GM13976 (cell line): ENCODE data around the gene GCLM.

ENCODE experiments used
- DNase-seq: peaks from one replicate; pipeline ENCODE4 v3.0.0; 2012; ENCODE audit warnings: low spot score
- in situ Hi-C: fragments of 300-500 bp; cut with MboI; formaldehyde crosslinking; loops from one replicate; pipeline ENCODE4 v1.12.0; 2022; ENCODE audit warnings: low sequenced_read_pairs, mixed read lengths, inconsistent platforms; ENCODE audit not compliant: unreplicated experiment
- TF ChIP-seq, protein P1 (sequence below): IDR thresholded peaks from 2 replicates; pipeline ENCODE4 v1.5.1; 2012; ENCODE audit warnings: borderline replicate concordance, mild to moderate bottlenecking; ENCODE audit not compliant: insufficient read depth; ENCODE audit errors: extremely low read depth, missing control alignments, control extremely low read depth

Gene GCLM

DNA sequence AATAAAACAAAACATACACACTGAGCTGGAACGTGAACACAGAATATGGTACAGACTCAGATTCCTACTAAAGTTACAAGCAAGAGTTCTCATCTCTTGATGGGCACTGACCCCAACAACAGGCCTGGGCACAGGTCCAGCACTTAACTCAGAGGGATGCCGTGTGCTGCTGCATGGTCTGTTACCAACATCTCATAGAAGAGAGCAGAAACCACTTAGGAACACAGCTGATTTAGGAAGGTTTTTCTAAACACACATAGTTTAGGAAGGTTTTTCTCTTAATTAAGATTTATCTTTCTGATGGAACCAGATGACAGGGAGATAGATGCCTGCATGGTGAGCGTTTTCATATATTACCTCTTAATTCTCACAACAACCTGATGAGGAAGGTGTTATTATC lies 1.5 kb downstream of the GCLM start:
- no peak for DNase-seq
- in situ Hi-C loops: no loop called here
- TF ChIP-seq, protein P1, sequence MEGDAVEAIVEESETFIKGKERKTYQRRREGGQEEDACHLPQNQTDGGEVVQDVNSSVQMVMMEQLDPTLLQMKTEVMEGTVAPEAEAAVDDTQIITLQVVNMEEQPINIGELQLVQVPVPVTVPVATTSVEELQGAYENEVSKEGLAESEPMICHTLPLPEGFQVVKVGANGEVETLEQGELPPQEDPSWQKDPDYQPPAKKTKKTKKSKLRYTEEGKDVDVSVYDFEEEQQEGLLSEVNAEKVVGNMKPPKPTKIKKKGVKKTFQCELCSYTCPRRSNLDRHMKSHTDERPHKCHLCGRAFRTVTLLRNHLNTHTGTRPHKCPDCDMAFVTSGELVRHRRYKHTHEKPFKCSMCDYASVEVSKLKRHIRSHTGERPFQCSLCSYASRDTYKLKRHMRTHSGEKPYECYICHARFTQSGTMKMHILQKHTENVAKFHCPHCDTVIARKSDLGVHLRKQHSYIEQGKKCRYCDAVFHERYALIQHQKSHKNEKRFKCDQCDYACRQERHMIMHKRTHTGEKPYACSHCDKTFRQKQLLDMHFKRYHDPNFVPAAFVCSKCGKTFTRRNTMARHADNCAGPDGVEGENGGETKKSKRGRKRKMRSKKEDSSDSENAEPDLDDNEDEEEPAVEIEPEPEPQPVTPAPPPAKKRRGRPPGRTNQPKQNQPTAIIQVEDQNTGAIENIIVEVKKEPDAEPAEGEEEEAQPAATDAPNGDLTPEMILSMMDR: no peak

DNA sequence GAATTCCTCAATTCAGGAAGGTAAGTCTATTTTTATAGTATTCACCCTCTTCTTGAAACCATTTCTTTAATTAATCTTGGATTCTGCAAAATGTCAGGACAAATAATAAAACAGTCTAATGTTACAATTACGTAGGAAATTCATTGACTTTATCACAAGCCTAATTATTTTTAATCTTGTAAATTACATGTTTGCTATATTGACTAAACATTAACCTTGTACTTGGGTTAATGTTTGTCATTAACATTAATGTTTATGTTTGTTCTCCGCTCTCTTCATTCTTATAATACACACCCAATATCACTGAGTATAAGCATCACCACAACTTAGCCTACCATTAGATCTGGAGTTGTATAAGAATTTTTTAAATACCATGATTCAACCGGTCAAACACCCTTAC lies 2.8 kb downstream of the GCLM start:
- DNase-seq: no peak
- in situ Hi-C loops: no loop called here
- TF ChIP-seq, protein P1: no peak

DNA sequence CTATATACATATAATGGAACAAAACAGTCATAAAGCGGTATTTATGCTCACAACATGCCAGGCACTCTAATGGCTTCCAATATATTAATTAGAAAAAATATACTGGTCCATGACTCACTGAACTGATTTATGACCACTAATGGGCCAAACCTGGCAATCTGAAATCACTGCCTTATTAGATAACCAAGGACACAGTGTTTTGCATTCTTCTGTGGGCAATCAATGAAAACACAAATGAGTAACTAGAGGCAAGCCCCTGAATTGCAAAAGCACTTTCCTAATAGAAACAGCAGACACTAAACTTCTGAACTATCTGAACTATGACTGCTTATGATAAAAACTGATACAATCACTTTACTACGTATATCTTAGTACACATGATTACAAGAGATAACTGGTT lies 3.5 kb downstream of the GCLM start:
- no peak for DNase-seq
- TF ChIP-seq, protein P1: no peak
- in situ Hi-C loops: no loop called here

DNA sequence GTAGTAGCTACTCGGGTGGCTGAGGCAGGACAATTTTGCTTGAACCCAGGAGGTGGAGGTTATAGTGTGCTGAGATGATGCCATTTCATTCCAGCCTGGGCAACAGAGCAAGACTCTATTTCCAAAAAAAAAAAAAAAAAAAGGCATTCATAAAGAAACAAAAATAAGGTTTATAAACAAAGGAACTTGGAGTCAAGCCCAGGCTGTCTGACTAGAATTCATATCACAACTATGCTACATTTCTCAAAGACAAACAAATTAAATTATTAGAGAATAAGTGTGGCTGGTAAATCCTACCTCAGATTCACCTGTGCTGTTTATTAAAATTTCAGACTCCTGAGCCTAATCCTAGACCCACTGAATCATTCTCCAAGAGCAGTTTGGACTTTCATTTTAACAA lies 4.2 kb downstream of the GCLM start:
- in situ Hi-C loops: no loop called here
- DNase-seq: no peak
- TF ChIP-seq, protein P1: no peak

DNA sequence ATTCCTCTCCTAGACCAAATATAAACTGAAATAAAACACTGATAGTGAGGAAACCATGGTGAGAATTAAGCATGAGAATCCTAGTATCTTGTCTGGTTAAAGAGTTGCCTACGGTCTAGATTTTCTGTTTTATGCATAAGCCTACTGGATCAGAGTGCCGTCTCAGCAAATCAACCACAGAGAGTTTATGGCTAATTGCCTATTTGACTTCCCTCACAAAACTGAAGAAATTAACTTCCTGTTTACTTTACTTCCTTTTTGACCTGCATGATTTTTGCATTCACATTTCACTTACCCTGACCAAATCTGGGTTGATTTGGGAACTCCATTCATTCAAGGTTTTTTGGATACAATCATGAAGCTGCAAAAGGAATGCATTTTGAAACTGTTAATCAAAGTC lies 5.0 kb downstream of the GCLM start:
- TF ChIP-seq, protein P1: no peak
- in situ Hi-C loops: no loop called here

DNA sequence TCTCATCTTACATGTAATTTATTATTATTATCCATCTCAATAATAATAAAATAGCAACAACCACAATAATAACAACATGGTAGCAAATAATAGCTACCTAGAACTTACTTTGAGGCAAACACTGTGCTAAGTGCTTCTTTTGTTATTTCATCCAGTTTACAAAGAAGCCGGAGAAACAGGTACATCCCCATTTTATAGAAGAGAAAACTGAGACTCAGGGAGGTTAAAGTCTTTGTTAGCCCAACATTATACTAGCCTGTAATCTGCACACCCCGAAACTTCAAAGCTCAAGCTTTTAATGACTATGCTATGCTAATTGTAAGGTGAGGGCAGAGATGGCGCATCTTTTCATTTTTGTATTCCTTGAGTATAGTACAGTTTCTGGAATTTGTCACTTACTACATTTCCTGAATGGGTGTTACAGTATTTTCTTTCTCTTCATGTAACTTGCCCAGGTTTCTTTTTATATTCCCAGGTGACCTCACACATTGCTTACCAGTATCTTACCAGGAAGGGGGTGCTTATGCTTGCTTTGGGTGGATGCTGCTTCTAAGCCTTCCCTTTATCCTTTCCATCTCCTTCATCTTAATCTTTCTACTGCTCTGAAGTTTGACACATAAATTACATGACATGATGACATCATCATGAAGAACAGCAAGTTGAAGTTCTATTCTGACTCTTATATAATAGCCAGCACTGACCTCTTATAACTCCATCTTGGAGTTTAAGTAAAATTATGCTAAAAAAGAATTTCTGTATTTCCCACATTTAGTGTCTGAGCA lies 8.3 kb downstream of the GCLM start:
- no peak for DNase-seq
- TF ChIP-seq, protein P1: no peak
- in situ Hi-C loops: no loop called here

More for the DNA sequence above, 5.0 kb downstream of the GCLM start:
- peak; percentile 23 for DNase-seq
